ENCODE results near the gene ETNK1.

ETNK1 gene

DNA sequence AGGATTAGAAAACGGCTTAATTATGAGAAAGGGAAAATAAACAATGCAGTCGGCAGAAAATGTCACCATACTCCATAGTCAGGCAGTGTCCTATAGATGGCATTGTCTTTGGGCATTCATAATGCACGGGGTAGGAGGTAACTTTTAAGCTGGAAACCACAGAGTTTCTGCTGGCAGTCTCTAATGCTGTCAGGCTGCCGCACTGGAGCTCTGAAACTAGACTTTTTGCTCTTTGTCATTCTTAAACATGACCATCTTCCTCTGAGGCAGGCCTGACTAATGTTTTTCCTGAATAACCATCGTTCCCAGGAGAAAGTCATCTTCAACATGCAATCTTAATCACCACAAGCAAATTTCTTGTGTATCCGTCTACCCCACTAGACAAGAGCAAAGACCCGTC, 108.8 kb downstream of the ETNK1 start:
- CTCF ChIA-PET: no interaction called here
- POLR2A ChIA-PET: no interaction called here
- no peak for TF ChIP-seq CTCF (IDR thresholded peaks at IDR 0.05; ENCODE audit: control extremely low read depth, extremely low read depth, low read depth, missing control alignments)
- DNase-seq (ENCODE audit: extremely low spot score): no peak

DNA sequence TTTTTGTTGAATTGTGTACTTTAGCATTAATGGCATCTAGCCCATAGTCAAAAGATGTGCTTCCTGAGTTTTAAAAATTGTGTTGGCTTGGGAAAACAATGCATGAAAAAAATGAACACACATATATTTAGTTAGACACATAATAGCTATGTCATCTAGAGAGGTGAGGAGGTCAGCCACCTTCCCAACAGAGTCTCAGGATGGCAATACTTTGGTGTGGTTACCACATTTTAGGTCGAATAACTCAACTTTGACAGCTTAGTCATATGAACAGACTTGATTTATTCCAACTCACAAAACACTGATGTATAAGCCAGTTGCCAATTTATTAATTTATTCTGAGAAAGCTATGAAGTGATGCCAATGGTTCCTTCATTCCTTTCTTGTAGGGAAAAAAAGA, 114.0 kb downstream of the ETNK1 start:
- POLR2A ChIA-PET: no interaction called here

More for the DNA sequence above, 114.0 kb downstream of the ETNK1 start:
- no peak for TF ChIP-seq CTCF (IDR thresholded peaks at IDR 0.05; ENCODE audit: control extremely low read depth, extremely low read depth, low read depth, missing control alignments)
- no peak for DNase-seq (ENCODE audit: extremely low spot score)
- CTCF ChIA-PET: no interaction called here
